ENCODE measurements around the gene CLDN6. TPM values are rescaled to one million over a fixed set of nuclear protein-coding genes. Genes with fewer than 3 reads are reported as not detected.

Gene CLDN6, protein sequence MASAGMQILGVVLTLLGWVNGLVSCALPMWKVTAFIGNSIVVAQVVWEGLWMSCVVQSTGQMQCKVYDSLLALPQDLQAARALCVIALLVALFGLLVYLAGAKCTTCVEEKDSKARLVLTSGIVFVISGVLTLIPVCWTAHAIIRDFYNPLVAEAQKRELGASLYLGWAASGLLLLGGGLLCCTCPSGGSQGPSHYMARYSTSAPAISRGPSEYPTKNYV
- total RNA-seq, result not detected in 2 replicates

- Mint-ChIP-seq H3K27me3 (peaks cover 12% of the 10 kb centered on the region), H3K4me3 (no peak within 1 kb of the TSS), H3K36me3 (ENCODE audit: low read depth) (no peaks in the 10 kb centered on the region), H3K4me1 (peaks cover 35% of the 10 kb centered on the region), H3K9me3 (no peaks in the 10 kb centered on the region), H3K27ac (no peak within 1 kb of the TSS)
- TF ChIP-seq, protein P1, sequence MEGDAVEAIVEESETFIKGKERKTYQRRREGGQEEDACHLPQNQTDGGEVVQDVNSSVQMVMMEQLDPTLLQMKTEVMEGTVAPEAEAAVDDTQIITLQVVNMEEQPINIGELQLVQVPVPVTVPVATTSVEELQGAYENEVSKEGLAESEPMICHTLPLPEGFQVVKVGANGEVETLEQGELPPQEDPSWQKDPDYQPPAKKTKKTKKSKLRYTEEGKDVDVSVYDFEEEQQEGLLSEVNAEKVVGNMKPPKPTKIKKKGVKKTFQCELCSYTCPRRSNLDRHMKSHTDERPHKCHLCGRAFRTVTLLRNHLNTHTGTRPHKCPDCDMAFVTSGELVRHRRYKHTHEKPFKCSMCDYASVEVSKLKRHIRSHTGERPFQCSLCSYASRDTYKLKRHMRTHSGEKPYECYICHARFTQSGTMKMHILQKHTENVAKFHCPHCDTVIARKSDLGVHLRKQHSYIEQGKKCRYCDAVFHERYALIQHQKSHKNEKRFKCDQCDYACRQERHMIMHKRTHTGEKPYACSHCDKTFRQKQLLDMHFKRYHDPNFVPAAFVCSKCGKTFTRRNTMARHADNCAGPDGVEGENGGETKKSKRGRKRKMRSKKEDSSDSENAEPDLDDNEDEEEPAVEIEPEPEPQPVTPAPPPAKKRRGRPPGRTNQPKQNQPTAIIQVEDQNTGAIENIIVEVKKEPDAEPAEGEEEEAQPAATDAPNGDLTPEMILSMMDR (IDR thresholded peaks at IDR 0.05), result no peak
- ChIA-PET CTCF (interaction anchor here (0.6 to 2.4 kb wide), 2 partner anchors 11 to 14 kb away, joined by 6 to 12 read pairs; no protein-coding TSS in a partner anchor), POLR2A (no interaction called here)
- ATAC-seq (ENCODE audit: low read depth) (no peak), DNase-seq (no peak)
- intact Hi-C loops (cut with micrococcal nuclease), result no loop called here
Observed at GRCh38 chr16:3017794-3018506, at the start of gene CLDN6. Gene CLDN6 (minus strand): TSS chr16:3018183. CDS start chr16:3016021, 2,162 bp downstream.

DNA sequence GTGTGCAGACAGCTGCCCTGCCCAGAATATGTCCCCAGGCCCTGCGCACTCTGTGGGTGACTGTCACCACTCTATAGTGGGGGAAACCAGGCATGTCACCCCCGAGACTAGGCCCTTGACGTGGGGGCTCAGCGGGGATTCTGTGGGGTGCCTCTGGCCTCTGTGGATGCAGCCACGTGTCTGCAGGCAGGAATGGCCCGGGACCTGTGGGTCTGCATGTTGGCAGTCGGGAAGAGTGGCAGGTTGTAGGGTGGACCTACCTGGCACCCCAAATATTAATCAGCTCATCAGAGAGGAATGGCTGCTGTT lies 48.4 kb upstream of the CLDN6 start:
- Mint-ChIP-seq H3K27me3 (no peaks in the 10 kb centered on the region), H3K36me3 (ENCODE audit: low read depth) (no peaks in the 10 kb centered on the region), H3K9me3 (no peaks in the 10 kb centered on the region), H3K4me1 (peaks cover 10% of the 10 kb centered on the region), H3K27ac (no peak overlapping the region), H3K4me3 (no peak overlapping the region)
- intact Hi-C loops (cut with micrococcal nuclease), result no loop called here
- ChIA-PET POLR2A (interaction anchor here (0.6 kb wide), 2 partner anchors 30 to 39 kb away, joined by 5 to 6 read pairs; no protein-coding TSS in a partner anchor), CTCF (no interaction called here)
- DNase-seq, result no peak
- no peak for ATAC-seq (ENCODE audit: low read depth)
- TF ChIP-seq, protein P1 (IDR thresholded peaks at IDR 0.05), result no peak

DNA sequence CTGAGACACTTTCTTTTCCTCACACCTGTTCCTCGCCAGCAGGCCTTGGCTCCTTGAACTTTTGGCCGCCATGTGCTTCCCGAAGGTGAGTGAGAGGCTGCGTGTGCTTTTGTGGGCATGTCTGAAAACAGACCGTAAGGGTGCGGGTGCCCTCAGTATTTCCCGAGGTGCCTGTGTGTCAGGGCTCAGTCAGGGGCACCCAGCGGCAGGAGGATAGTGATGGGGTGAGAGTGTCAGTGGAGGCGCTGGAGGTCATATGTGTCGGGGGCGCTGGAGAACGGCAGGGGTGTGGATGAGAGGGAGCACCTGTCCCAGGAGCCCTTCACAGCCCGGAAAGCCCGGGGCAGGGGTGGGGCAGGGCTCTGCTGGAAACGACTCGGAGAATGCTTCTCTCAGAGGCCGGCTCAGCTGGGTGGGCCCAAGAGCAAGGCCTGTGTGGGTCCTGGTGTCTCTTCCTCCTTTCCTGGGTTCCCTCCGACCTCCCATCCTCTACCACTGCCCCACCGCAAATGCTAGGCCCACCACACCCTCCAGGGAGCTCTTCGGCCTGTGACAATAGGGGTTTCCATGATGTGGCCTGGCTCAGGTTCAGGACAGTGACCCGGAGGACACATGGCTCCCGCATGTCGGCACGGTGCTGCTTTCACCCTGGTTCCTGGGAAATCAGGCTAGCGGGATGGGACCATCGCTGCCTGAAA lies 47.9 kb upstream of the CLDN6 start:
- no peak for DNase-seq
- Mint-ChIP-seq H3K27ac (no peak overlapping the region), H3K9me3 (no peaks in the 10 kb centered on the region), H3K4me1 (peaks cover 9% of the 10 kb centered on the region), H3K36me3 (ENCODE audit: low read depth) (no peaks in the 10 kb centered on the region), H3K4me3 (no peak overlapping the region), H3K27me3 (no peaks in the 10 kb centered on the region)
- CTCF ChIA-PET, result no interaction called here
- ATAC-seq (ENCODE audit: low read depth), result no peak
- intact Hi-C loops (cut with micrococcal nuclease), result no loop called here
- TF ChIP-seq, protein P1 (IDR thresholded peaks at IDR 0.05), result no peak
- POLR2A ChIA-PET, result interaction anchor here (0.6 kb wide), 1 partner anchor 40 kb away, joined by 6 read pairs; no protein-coding TSS in a partner anchor

DNA sequence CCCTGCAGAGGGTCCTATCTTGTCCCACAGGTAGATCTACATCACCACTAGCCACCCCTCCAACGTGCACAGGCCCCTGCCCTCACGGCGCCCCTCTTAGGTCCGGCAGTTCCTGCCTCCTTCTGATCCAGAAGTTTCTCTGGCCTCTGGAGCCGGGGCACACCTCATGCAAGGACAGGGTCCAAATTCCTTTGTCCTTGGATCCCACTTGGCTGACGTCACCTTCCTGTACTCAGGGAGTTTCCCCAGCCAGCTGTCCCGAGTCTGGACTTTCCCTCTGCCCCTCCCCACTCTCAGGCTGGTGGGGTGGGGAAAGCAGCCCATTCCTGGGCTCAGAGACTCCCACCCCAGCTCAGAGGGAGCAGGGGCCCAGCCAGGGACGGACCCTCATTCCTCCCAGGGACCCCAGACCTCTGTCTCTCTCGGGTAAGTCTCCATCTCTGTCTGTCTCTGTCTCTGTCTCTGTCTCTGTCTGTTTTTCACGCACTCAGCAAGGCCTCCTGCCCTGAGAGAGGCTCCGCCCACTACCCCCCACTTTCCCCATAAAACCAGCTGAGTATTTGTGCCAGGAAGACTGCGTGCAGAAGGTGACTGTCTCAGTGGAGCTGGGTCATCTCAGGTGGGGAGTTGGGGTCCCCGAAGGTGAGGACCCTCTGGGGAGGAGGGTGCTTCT lies 47.2 kb upstream of the CLDN6 start, which contains the start of gene IL32:
TSS of gene IL32 (plus strand) at position 572 of the 673 bp plus-strand sequence. CDS start 172 bp downstream, outside the sequence.
- ChIA-PET POLR2A (no interaction called here), CTCF (interaction anchor here (4.2 kb wide), 1 partner anchor 65 kb away, joined by 19 read pairs; no protein-coding TSS in a partner anchor)
- no peaks in the 10 kb centered on the region for H3K9me3 Mint-ChIP-seq
- H3K27me3 Mint-ChIP-seq, result no peaks in the 10 kb centered on the region
- H3K4me3 Mint-ChIP-seq, result no peak within 1 kb of the TSS
- H3K4me1 Mint-ChIP-seq, result peaks cover 9% of the 10 kb centered on the region
- no peak within 1 kb of the TSS for H3K27ac Mint-ChIP-seq
- H3K36me3 Mint-ChIP-seq (ENCODE audit: low read depth), result no peaks in the 10 kb centered on the region
- ATAC-seq (ENCODE audit: low read depth) (no peak), DNase-seq (no peak)
- intact Hi-C loops (cut with micrococcal nuclease), result no loop called here
- TF ChIP-seq, protein P1 (IDR thresholded peaks at IDR 0.05), result no peak
